Caco-2 (cell line): ENCODE data around the gene ACSM3. TPM values are rescaled to one million over a fixed set of nuclear protein-coding genes. Genes with fewer than 3 reads are reported as not detected.

Source experiments
- BruUV-seq: library from RNA; stranded (reverse); fragments of 400-500 nt; replicated peaks from 2 replicates; lab custom pipeline; 2021; lab: Mats Ljungman, UMichigan
- CTCF ChIA-PET: fragments of 300-600 bp; sonication (Branson Sonifier 250); formaldehyde crosslinking; loops from one replicate; lab custom pipeline; 2022; ENCODE audit warnings: antibody characterized with exemption; lab: Charles Lee
- POLR2A ChIA-PET: fragments of 300-600 bp; sonication (Branson Sonifier 250); formaldehyde crosslinking; loops from one replicate; lab custom pipeline; 2022; ENCODE audit warnings: antibody characterized with exemption; lab: Charles Lee
- DNase-seq, 2 experiments: peaks; one replicate each; pipeline versions ENCODE4 v3.0.0 to v3.0.0-alpha.2; 2020 to 2022
- H3K27me3 ChIP-seq: replicated peaks from 2 replicates; pipeline ENCODE4 v1.6.0; 2011; ENCODE audit warnings: low read length; ENCODE audit not compliant: control insufficient read depth, insufficient read depth
- H3K36me3 ChIP-seq: 2 replicates; pipeline ENCODE4 v1.5.1; 2011; ENCODE audit warnings: low read length; ENCODE audit not compliant: control insufficient read depth, insufficient read depth
- H3K4me1 ChIP-seq: fragments of 250-450 bp; sonication (Bioruptor Pico); 2 replicates; pipeline ENCODE4 v1.5.1; 2020; ENCODE audit warnings: mild to moderate bottlenecking
- H3K4me3 ChIP-seq: 2 replicates; pipeline ENCODE4 v1.5.1; 2011; ENCODE audit warnings: low read depth, mild to moderate bottlenecking, control low read depth, low read length
- H3K9me3 ChIP-seq: fragments of 250-450 bp; sonication (Bioruptor Pico); 2 replicates; pipeline ENCODE4 v1.5.1; 2020; ENCODE audit warnings: mild to moderate bottlenecking, moderate library complexity
- H3K27ac Mint-ChIP-seq: one replicate; pipeline ENCODE4 v1.8.0; 2022; ENCODE audit warnings: mixed read lengths; ENCODE audit not compliant: unreplicated experiment
- H3K27me3 Mint-ChIP-seq: one replicate; pipeline ENCODE4 v1.8.0; 2022; ENCODE audit warnings: mixed read lengths; ENCODE audit not compliant: insufficient read depth, unreplicated experiment
- H3K36me3 Mint-ChIP-seq: one replicate; pipeline ENCODE4 v1.8.0; 2022; ENCODE audit warnings: mild to moderate bottlenecking, mixed read lengths; ENCODE audit not compliant: insufficient read depth, unreplicated experiment
- H3K4me1 Mint-ChIP-seq: one replicate; pipeline ENCODE4 v1.8.0; 2022; ENCODE audit warnings: low read depth, mixed read lengths; ENCODE audit not compliant: unreplicated experiment
- H3K4me3 Mint-ChIP-seq: one replicate; pipeline ENCODE4 v1.8.0; 2022; ENCODE audit warnings: mild to moderate bottlenecking, moderate library complexity, mixed read lengths; ENCODE audit not compliant: unreplicated experiment
- H3K9me3 Mint-ChIP-seq: one replicate; pipeline ENCODE4 v1.8.0; 2022; ENCODE audit warnings: mixed read lengths; ENCODE audit not compliant: unreplicated experiment
- intact Hi-C: fragments of 100-400 bp; cut with micrococcal nuclease; formaldehyde crosslinking; loops from one replicate; pipeline ENCODE4 v1.10.0; 2022; ENCODE audit not compliant: unreplicated experiment
- total RNA-seq: library from RNA; stranded (reverse); gene quantifications from 2 replicates; pipeline ENCODE4 v1.2.3, GENCODE V29; 2022
- TF ChIP-seq, protein P1 (sequence below), 2 experiments: fragments of 200-600 bp in 1 of 2; IDR thresholded peaks; 1 replicate in 1 of 2; 2 replicates in 1 of 2; pipeline versions ENCODE4 v1.5.1 to v1.8.0; 2011 to 2022; ENCODE audit warnings: antibody characterized with exemption in 1 of 2, control low read depth in 1 of 2, inconsistent platforms in 1 of 2, low read depth in 1 of 2, low read length in 1 of 2, mild to moderate bottlenecking in 1 of 2, moderate library complexity in 1 of 2; ENCODE audit not compliant: insufficient read depth in 1 of 2, severe bottlenecking in 1 of 2, unreplicated experiment in 1 of 2

The ACSM3 gene
- total RNA-seq, 1 experiment from 2014 or later = 6.9 TPM

DNA sequence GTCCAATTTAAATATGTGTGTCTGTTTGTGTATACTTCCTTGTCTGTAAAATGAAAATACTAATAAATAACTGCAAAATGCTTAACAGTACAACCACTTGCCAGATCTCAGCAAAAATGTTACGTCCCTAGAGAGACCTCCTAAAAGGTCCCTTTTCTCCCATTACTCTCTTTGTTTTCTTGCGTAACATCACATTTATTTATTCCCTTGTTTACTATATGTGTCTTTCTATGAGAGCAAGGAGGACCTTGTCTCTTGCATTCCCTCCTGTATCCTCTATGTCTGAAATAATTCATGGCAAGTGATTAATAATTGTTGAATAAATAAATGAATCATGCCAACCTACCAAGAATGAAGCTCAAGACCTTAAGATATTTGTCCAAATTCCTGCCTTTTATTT lies 1.9 kb downstream of the ACSM3 start:
- no peaks in the 10 kb centered on the region for H3K27me3 Mint-ChIP-seq
- BruUV-seq = no TSS peak
- H3K27me3 ChIP-seq = no peaks in the 10 kb centered on the region
- H3K36me3 ChIP-seq = no peaks in the 10 kb centered on the region
- intact Hi-C loops = no loop called here
- no peak overlapping the region for H3K4me3 Mint-ChIP-seq
- no peaks in the 10 kb centered on the region for H3K4me1 Mint-ChIP-seq
- H3K4me1 ChIP-seq = peaks cover 7% of the 10 kb centered on the region; the same call in 1 of the 2 replicates
- TF ChIP-seq, protein P1, sequence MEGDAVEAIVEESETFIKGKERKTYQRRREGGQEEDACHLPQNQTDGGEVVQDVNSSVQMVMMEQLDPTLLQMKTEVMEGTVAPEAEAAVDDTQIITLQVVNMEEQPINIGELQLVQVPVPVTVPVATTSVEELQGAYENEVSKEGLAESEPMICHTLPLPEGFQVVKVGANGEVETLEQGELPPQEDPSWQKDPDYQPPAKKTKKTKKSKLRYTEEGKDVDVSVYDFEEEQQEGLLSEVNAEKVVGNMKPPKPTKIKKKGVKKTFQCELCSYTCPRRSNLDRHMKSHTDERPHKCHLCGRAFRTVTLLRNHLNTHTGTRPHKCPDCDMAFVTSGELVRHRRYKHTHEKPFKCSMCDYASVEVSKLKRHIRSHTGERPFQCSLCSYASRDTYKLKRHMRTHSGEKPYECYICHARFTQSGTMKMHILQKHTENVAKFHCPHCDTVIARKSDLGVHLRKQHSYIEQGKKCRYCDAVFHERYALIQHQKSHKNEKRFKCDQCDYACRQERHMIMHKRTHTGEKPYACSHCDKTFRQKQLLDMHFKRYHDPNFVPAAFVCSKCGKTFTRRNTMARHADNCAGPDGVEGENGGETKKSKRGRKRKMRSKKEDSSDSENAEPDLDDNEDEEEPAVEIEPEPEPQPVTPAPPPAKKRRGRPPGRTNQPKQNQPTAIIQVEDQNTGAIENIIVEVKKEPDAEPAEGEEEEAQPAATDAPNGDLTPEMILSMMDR (IDR thresholded peaks at IDR 0.05; ENCODE audit: insufficient read depth in 1 of 2, low read depth in 1 of 2, low read length in 1 of 2, severe bottlenecking in 1 of 2, unreplicated experiment in 1 of 2) = no peak
- no peak for DNase-seq
- ChIA-PET CTCF (no interaction called here), POLR2A (no interaction called here)
- peaks cover 5% of the 10 kb centered on the region for H3K36me3 Mint-ChIP-seq
- H3K4me3 ChIP-seq = no peak overlapping the region
- no peaks in the 10 kb centered on the region for H3K9me3 ChIP-seq
- H3K9me3 Mint-ChIP-seq = no peaks in the 10 kb centered on the region
- no peak overlapping the region for H3K27ac Mint-ChIP-seq

DNA sequence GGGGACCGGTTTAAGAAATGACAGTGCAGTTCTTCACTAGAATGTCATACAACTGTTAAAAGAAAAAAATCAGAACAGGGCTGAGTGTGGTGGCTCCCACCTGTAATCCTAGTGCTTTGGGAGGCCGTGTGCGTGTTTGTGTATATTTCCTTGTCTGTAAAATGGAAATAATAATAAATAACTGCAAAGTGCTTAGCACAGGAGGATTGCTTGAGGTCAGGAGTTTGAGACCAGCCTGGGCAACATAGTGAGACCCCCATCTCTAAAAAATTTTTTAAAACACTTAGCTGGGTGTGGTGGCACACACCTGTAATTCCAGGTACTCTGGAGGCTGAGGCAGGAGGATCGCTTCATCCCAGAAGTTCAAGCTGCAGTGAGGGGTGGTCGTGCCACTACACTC lies 2.5 kb downstream of the ACSM3 start:
- H3K27me3 Mint-ChIP-seq = no peaks in the 10 kb centered on the region
- H3K36me3 Mint-ChIP-seq = peaks cover 5% of the 10 kb centered on the region
- no peak for DNase-seq
- H3K36me3 ChIP-seq = no peaks in the 10 kb centered on the region
- ChIA-PET CTCF (no interaction called here), POLR2A (no interaction called here)
- H3K9me3 Mint-ChIP-seq = no peaks in the 10 kb centered on the region
- H3K4me1 ChIP-seq = peaks cover 7% of the 10 kb centered on the region; the same call in 1 of the 2 replicates
- intact Hi-C loops = no loop called here
- no peaks in the 10 kb centered on the region for H3K9me3 ChIP-seq
- no peaks in the 10 kb centered on the region for H3K27me3 ChIP-seq
- H3K27ac Mint-ChIP-seq = no peak overlapping the region
- H3K4me1 Mint-ChIP-seq = no peaks in the 10 kb centered on the region
- no peak overlapping the region for H3K4me3 ChIP-seq
- TF ChIP-seq, protein P1 (IDR thresholded peaks at IDR 0.05; ENCODE audit: insufficient read depth in 1 of 2, low read depth in 1 of 2, low read length in 1 of 2, severe bottlenecking in 1 of 2, unreplicated experiment in 1 of 2) = no peak
- BruUV-seq = no TSS peak
- no peak overlapping the region for H3K4me3 Mint-ChIP-seq

DNA sequence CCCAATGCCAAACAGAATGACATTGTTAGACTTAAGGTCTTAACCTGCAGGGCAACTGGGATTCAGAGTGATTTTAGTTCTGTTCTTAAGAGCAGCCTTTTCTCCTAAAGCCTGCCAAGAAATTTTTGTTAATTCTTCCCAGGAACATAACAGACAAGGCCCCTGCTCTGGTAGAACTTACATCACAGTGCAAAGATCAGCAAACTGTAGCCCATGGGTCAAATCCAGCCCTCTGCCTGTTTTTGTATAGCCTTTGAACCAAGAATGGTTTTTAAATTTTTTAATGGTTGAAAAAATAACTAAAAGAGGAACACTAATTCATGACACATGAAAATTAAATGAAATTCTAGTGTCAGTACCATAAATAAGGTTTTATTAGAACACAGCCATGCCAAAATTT lies 3.8 kb downstream of the ACSM3 start:
- DNase-seq = no peak
- peaks cover 5% of the 10 kb centered on the region for H3K36me3 Mint-ChIP-seq
- no peaks in the 10 kb centered on the region for H3K4me1 Mint-ChIP-seq
- Histone ChIP-seq H3K27me3 (no peaks in the 10 kb centered on the region), H3K9me3 (no peaks in the 10 kb centered on the region), H3K4me1 (peaks cover 7% of the 10 kb centered on the region; the same call in 1 of the 2 replicates), H3K36me3 (no peaks in the 10 kb centered on the region), H3K4me3 (no peak overlapping the region)
- H3K27ac Mint-ChIP-seq = no peak overlapping the region
- H3K9me3 Mint-ChIP-seq = no peaks in the 10 kb centered on the region
- H3K27me3 Mint-ChIP-seq = peaks cover 2% of the 10 kb centered on the region
- intact Hi-C loops = no loop called here
- TF ChIP-seq, protein P1 (IDR thresholded peaks at IDR 0.05; ENCODE audit: insufficient read depth in 1 of 2, low read depth in 1 of 2, low read length in 1 of 2, severe bottlenecking in 1 of 2, unreplicated experiment in 1 of 2) = no peak
- no TSS peak for BruUV-seq
- no peak overlapping the region for H3K4me3 Mint-ChIP-seq
- ChIA-PET CTCF (no interaction called here), POLR2A (no interaction called here)
